ENCODE measurements around the gene HYAL3. TPM values are rescaled to one million over a fixed set of nuclear protein-coding genes. Genes with fewer than 3 reads are reported as not detected.

Gene HYAL3
- total and polyA plus RNA-seq, 10 of the 15 experiments (the other 5 are each of a cell fraction or from before 2014, with no cell fraction given) = 0.37 to 4.2 (median 2.8) TPM

DNA sequence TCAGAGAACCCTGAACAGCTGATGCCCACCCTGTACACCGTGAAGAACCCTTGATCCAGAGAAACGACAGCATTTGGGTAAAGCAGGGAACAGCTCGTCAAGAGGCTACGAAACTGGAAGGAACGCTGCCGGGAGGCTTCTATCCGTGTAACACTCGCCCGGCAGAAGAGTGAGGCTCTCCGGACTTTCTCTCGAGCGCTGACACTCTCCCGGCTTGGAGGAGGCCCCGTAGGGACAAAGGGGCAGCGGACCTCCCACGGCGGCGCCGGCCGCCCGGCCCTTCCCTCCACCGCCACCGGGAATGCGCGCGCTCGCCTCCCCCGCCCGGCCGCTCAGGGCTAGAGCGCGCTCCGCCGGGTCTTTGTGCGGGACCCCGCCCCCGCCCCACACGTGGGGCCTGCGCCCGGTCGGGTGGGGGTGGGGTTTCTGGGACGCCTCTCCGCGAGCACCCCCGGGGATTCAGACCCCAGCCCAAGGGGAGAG, 21.7 kb upstream of the HYAL3 start:
- POLR2A ChIA-PET = interaction anchor here (0.5 to 2.0 kb wide), 5 partner anchors 15 to 1733 kb away, joined by 3 to 12 read pairs (median 4); partner anchors contain the start of genes HYAL3 and NAA80
- Histone ChIP-seq H3K27ac (ENCODE audit: control insufficient read depth, insufficient read depth) (peak overlapping the region; percentile 88), H3K27me3 (replicated peaks in 1 of 2; ENCODE audit: control insufficient read depth in 2 of 2, insufficient read depth in 2 of 2, low read length in 1 of 2) (no peaks in the 10 kb centered on the region), H3K4me2 (ENCODE audit: control insufficient read depth, insufficient read depth) (peak overlapping the region; percentile 64), H3K9ac (ENCODE audit: control insufficient read depth, insufficient read depth, low read length) (peak overlapping the region; percentile 83), H4K20me1 (ENCODE audit: control insufficient read depth, insufficient read depth) (no peaks in the 10 kb centered on the region), H3K9me3 (replicated peaks; ENCODE audit: control insufficient read depth, insufficient read depth, low read length) (no peaks in the 10 kb centered on the region), H2AFZ (ENCODE audit: control insufficient read depth, low read depth, low read length) (peak overlapping the region; percentile 92), H3K36me3 (ENCODE audit: control insufficient read depth in 2 of 2, insufficient read depth in 2 of 2, low read length in 1 of 2) (peaks cover 2 to 4% of the 10 kb centered on the region in 2 experiments; a peak in 2 of 4 replicates), H3K4me3 (peak overlapping the region; percentile 70), H3K79me2 (ENCODE audit: control insufficient read depth, insufficient read depth, low read length) (peaks cover 5% of the 10 kb centered on the region), H3K4me1 (ENCODE audit: control insufficient read depth, insufficient read depth, low read length) (peaks cover 23% of the 10 kb centered on the region)
- under 1% methylated on average over 38 of the region's 45 CpGs for WGBS (ENCODE audit: insufficient coverage, insufficient replicate concordance, low lambda C conversion rate, missing lambda C conversion rate)
- RAD21 ChIA-PET (ENCODE audit: unreplicated experiment) = interaction anchor here (0.6 to 1.6 kb wide), 7 partner anchors 16 to 232 kb away, joined by 3 to 6 read pairs (median 3); partner anchors contain the start of genes HYAL3, IFRD2, NAA80 and RBM5
- SMC1A ChIA-PET (ENCODE audit: uncharacterized antibody, unreplicated experiment) = no interaction called here
- CTCF ChIA-PET = interaction anchor here (0.5 to 5.1 kb wide), 5 partner anchors 15 to 48 kb away, joined by 3 to 72 read pairs (median 3); partner anchors contain the start of genes HYAL3, NAA80 and RASSF1
- intact Hi-C loops (cut with micrococcal nuclease; ENCODE audit: unreplicated experiment) (loop anchor here (1.0 kb wide), 1 partner anchor 22 kb away; the partner anchor contains the start of genes HYAL3 and NAA80), in situ Hi-C loops (cut with MboI) (no loop called here)
- no peak for FAIRE-seq
- peak; percentile 74 for ATAC-seq
- no peak for DNase-seq (ENCODE audit: low read depth, low spot score)
- no TSS peak for BruUV-seq (replicated peaks)
- TF ChIP-seq EGR1 (IDR thresholded peaks at IDR 0.05; ENCODE audit: borderline replicate concordance in 1 of 2, low read depth in 2 of 2, low read length in 2 of 2) = peak in 1 of 2 experiments; percentile 85; a peak in 2 of 3 replicates
- no peak for TF ChIP-seq MEF2B (IDR thresholded peaks at IDR 0.05; ENCODE audit: partially characterized antibody, poor library complexity, severe bottlenecking)
- TF ChIP-seq NR2F1 (conservative IDR thresholded peaks at IDR 0.05) = 0 out of 2 replicates have a peak, but pooled peaks have one; percentile 80
- TF ChIP-seq ZNF622 (IDR thresholded peaks at IDR 0.05) = no peak
- TF ChIP-seq HDAC2 (IDR thresholded peaks at IDR 0.05) = 0 out of 2 replicates have a peak, but pooled peaks have one; percentile 60
- TF ChIP-seq E2F8 (IDR thresholded peaks at IDR 0.05; ENCODE audit: low read depth, partially characterized antibody) = no peak
- TF ChIP-seq, protein P1, sequence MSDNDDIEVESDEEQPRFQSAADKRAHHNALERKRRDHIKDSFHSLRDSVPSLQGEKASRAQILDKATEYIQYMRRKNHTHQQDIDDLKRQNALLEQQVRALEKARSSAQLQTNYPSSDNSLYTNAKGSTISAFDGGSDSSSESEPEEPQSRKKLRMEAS (IDR thresholded peaks at IDR 0.05; ENCODE audit: low read depth, low read length) = peak; percentile 42; the same call in 1 of the 2 replicates
- TF ChIP-seq PAX8 (IDR thresholded peaks at IDR 0.05) = no peak
- no peak for TF ChIP-seq HDGF (IDR thresholded peaks at IDR 0.05)
- TF ChIP-seq ATF2 (IDR thresholded peaks at IDR 0.05; ENCODE audit: low read length) = no peak
- no peak for TF ChIP-seq RAD21 (IDR thresholded peaks at IDR 0.05; ENCODE audit: insufficient read depth, low read depth, low read length)
- TF ChIP-seq ZNF207 (IDR thresholded peaks at IDR 0.05; ENCODE audit: borderline replicate concordance) = no peak
- no peak for TF ChIP-seq LARP7 (IDR thresholded peaks at IDR 0.05)
- 0 out of 2 replicates have a peak, but pooled peaks have one; percentile 18 for TF ChIP-seq POLR2AphosphoS5 (IDR thresholded peaks at IDR 0.05; ENCODE audit: low read length)
- TF ChIP-seq TAF1 (IDR thresholded peaks at IDR 0.05; ENCODE audit: borderline replicate concordance, low read depth, low read length) = 0 out of 2 replicates have a peak, but pooled peaks have one; percentile 12
- TF ChIP-seq RELA (IDR thresholded peaks at IDR 0.05; ENCODE audit: borderline replicate concordance, partially characterized antibody) = no peak
- TF ChIP-seq SUZ12 (IDR thresholded peaks at IDR 0.05; ENCODE audit: unreplicated experiment) = no peak
- TF ChIP-seq CREB1 (IDR thresholded peaks at IDR 0.05; ENCODE audit: low read depth) = 0 out of 2 replicates have a peak, but pooled peaks have one; percentile 3
- peak; percentile 71 for TF ChIP-seq MXI1 (IDR thresholded peaks at IDR 0.05; ENCODE audit: low read depth, low read length)
- TF ChIP-seq USF2 (IDR thresholded peaks at IDR 0.05; ENCODE audit: borderline replicate concordance, low read depth, low read length) = peak; percentile 10

All from GM12878 (cell line).